Limb (tissue), 2 donors: Measurements from ENCODE around the gene MICB.
"Not testable (repeated sequence)": the region's sequence is repeated elsewhere in the genome, so short reads cannot be mapped to it uniquely, and the experiment has no call there.

Experiments
- DNase-seq, 2 donors: peaks; one replicate each; pipeline ENCODE4 v3.0.0-alpha.2; 2016; ENCODE audit errors: extremely low spot score in 2 of 2

MICB gene

GRCh38 chr6:31497531-31498476, at the start of gene MICB:
Gene MICB (plus strand): TSS chr6:31498145. CDS start chr6:31498194, 49 bp downstream.
- DNase-seq, result peak; percentile 24 to 60

GRCh38 chr6:31450751-31451150, 47.2 kb upstream of the MICB start:
- DNase-seq, result no peak

GRCh38 chr6:31452859-31453258, 45.1 kb upstream of the MICB start:
- DNase-seq, result no peak

- DNase-seq, result no peak
These were observed 44.7 kb upstream of the MICB start for GRCh38 chr6:31453259-31453658.

- not testable (repeated sequence) for DNase-seq
These were observed 38.1 kb upstream of the MICB start for GRCh38 chr6:31459864-31460263.

GRCh38 chr6:31460361-31461025, 37.5 kb upstream of the MICB start:
- no peak for DNase-seq

- DNase-seq, result no peak
These were observed 35.6 kb upstream of the MICB start for GRCh38 chr6:31462026-31462963.

- peak; percentile 42 to 79 for DNase-seq
These were observed 34.7 kb upstream of the MICB start for GRCh38 chr6:31462964-31463870.

GRCh38 chr6:31464252-31465184, 33.4 kb upstream of the MICB start:
- no peak for DNase-seq

GRCh38 chr6:31465185-31465536, 32.8 kb upstream of the MICB start:
- DNase-seq, result no peak

- no peak for DNase-seq
These were observed 32.2 kb upstream of the MICB start for GRCh38 chr6:31465718-31466117.

- no peak for DNase-seq
These were observed 31.5 kb upstream of the MICB start for GRCh38 chr6:31466466-31466865.

- no peak for DNase-seq
These were observed 30.8 kb upstream of the MICB start for GRCh38 chr6:31467151-31467550.

GRCh38 chr6:31468311-31468710, 29.6 kb upstream of the MICB start:
- DNase-seq, result no peak

- no peak for DNase-seq
These were observed 27.1 kb upstream of the MICB start for GRCh38 chr6:31470801-31471200.

GRCh38 chr6:31471711-31472110, 26.2 kb upstream of the MICB start:
- DNase-seq, result no peak

GRCh38 chr6:31472259-31472658, 25.7 kb upstream of the MICB start:
- DNase-seq, result no peak

- DNase-seq, result no peak
These were observed 24.7 kb upstream of the MICB start for GRCh38 chr6:31473244-31473643.
